Colonic mucosa (tissue), 4 donors: ENCODE results near the gene GAK. TPM values are rescaled to one million over a fixed set of nuclear protein-coding genes. Genes with fewer than 3 reads are reported as not detected.

ENCODE experiments used
- DNase-seq: peaks from one replicate; pipeline ENCODE4 v3.0.0-alpha.2; 2020
- H3K27ac ChIP-seq: fragments of 200-600 bp; one replicate; pipeline ENCODE4 v1.8.0; 2021
- H3K27me3 ChIP-seq: fragments of 200-600 bp; one replicate; pipeline ENCODE4 v1.8.0; 2021
- H3K36me3 ChIP-seq: fragments of 200-600 bp; one replicate; pipeline ENCODE4 v1.8.0; 2021
- H3K4me1 ChIP-seq: fragments of 200-600 bp; one replicate; pipeline ENCODE4 v1.8.0; 2021; ENCODE audit warnings: mild to moderate bottlenecking
- H3K4me3 ChIP-seq: fragments of 200-600 bp; one replicate; pipeline ENCODE4 v1.8.0; 2021
- H3K9ac ChIP-seq, 2 donors: one replicate each; pipeline ENCODE4 v1.7.0; 2013; ENCODE audit warnings: control low read depth in 2 of 2, low read depth in 2 of 2, low read length in 2 of 2
- H3K9me3 ChIP-seq: fragments of 200-600 bp; one replicate; pipeline ENCODE4 v1.8.0; 2021
- CTCF ChIP-seq: fragments of 200-600 bp; IDR thresholded peaks from one replicate; pipeline ENCODE4 v1.8.0; 2022; ENCODE audit warnings: antibody characterized with exemption, mild to moderate bottlenecking
- intact Hi-C: fragments of 100-400 bp; cut with DNase I; formaldehyde crosslinking; loops from one replicate; pipeline ENCODE4 v1.14.1; 2022
- total RNA-seq, 2 donors: library from RNA; stranded (reverse); fragmentation: NEBNext Ultra II Directional in 1 of 2; extraction: Animal tissue kit (Norgen Biotek cat#: 25700) in 1 of 2; gene quantifications; one replicate each; pipeline ENCODE4 v1.2.1, GENCODE V29; 2021
- donor health status: healthy.
- donor health status: DM: no; HTN: no; CAD: no.
- donor health status: DM: no; HTN: no; CAD: no.

Gene GAK
- total RNA-seq, 2 donors from 2014 or later = 198 to 266 TPM

GRCh38 chr4:880684-881405 is 51.3 kb downstream of the GAK start:
- Histone ChIP-seq H3K4me1 (no peaks in the 10 kb centered on the region), H3K27ac (no peak overlapping the region), H3K9ac (no peak overlapping the region), H3K4me3 (no peak overlapping the region), H3K9me3 (no peaks in the 10 kb centered on the region), H3K36me3 (peaks cover 16% of the 10 kb centered on the region), H3K27me3 (no peaks in the 10 kb centered on the region)
- intact Hi-C loops = no loop called here
- no peak for TF ChIP-seq CTCF
- DNase-seq = no peak

GRCh38 chr4:879729-880077 is 52.4 kb downstream of the GAK start:
- Histone ChIP-seq H3K27me3 (no peaks in the 10 kb centered on the region), H3K9me3 (no peaks in the 10 kb centered on the region), H3K36me3 (peaks cover 16% of the 10 kb centered on the region), H3K4me1 (no peaks in the 10 kb centered on the region), H3K27ac (no peak overlapping the region), H3K9ac (no peak overlapping the region), H3K4me3 (no peak overlapping the region)
- TF ChIP-seq CTCF = no peak
- intact Hi-C loops = no loop called here
- no peak for DNase-seq

GRCh38 chr4:878796-879728 is 53.1 kb downstream of the GAK start:
- Histone ChIP-seq H3K4me1 (no peaks in the 10 kb centered on the region), H3K27me3 (no peaks in the 10 kb centered on the region), H3K9me3 (no peaks in the 10 kb centered on the region), H3K4me3 (no peak overlapping the region), H3K9ac (no peak overlapping the region), H3K36me3 (peaks cover 16% of the 10 kb centered on the region), H3K27ac (no peak overlapping the region)
- no peak for TF ChIP-seq CTCF
- DNase-seq = no peak
- intact Hi-C loops = no loop called here

- TF ChIP-seq CTCF = no peak
- Histone ChIP-seq H3K27ac (no peak overlapping the region), H3K27me3 (no peaks in the 10 kb centered on the region), H3K9ac (no peak overlapping the region), H3K36me3 (peaks cover 4% of the 10 kb centered on the region), H3K9me3 (no peaks in the 10 kb centered on the region), H3K4me3 (no peak overlapping the region), H3K4me1 (no peaks in the 10 kb centered on the region)
- no peak for DNase-seq
- intact Hi-C loops = no loop called here
Observed at GRCh38 chr4:877502-877901, 54.6 kb downstream of the GAK start.

- no peak for TF ChIP-seq CTCF
- H3K4me1 ChIP-seq = no peaks in the 10 kb centered on the region
- H3K9ac ChIP-seq = no peak overlapping the region
- intact Hi-C loops = no loop called here
- H3K36me3 ChIP-seq = peaks cover 3% of the 10 kb centered on the region
- H3K4me3 ChIP-seq = no peak overlapping the region
- H3K27me3 ChIP-seq = no peaks in the 10 kb centered on the region
- H3K9me3 ChIP-seq = no peaks in the 10 kb centered on the region
- no peak overlapping the region for H3K27ac ChIP-seq
- DNase-seq = no peak
Observed at GRCh38 chr4:876780-877179, 55.3 kb downstream of the GAK start.
